GM18867 (cell line): Measurements from ENCODE around the gene CACNB3.

ENCODE experiments used
- ATAC-seq: cut with Tn5 transposase; IDR thresholded peaks from one replicate; pipeline ENCODE4 v1.9.1; 2021; ENCODE audit warnings: mild to moderate bottlenecking, moderate library complexity; ENCODE audit not compliant: unreplicated experiment

Gene CACNB3

GRCh38 chr12:48817873-48818830 lies at the start of gene CACNB3:
Gene CACNB3, plus strand, starts transcription at chr12:48818496. Its CDS starts 434 bp downstream, at chr12:48818930.
- ATAC-seq = peak; percentile 43

DNA sequence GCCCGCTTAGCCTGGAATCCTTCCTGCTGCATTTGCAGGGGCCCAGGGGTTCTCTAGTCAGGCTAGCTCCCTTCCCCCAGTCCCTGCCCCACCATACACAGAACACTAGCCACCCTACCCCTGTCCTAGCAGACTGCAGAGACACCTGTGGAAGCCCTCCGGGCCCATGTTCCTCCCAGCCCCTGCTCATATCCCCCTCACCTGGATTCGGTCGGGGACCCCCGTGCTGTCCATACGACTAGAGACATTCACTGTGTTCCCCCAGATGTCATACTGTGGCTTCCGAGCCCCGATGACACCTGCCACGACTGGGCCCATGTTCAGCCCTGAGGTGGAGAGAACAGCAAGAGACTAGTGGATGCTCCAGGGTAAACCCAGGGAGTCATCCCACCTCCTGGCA lies 49.6 kb upstream of the CACNB3 start:
- no peak for ATAC-seq

- no peak for ATAC-seq
Measured at GRCh38 chr12:48770756-48771155, 47.5 kb upstream of the CACNB3 start.

GRCh38 chr12:48771588-48772112 lies 46.6 kb upstream of the CACNB3 start:
- ATAC-seq = no peak

GRCh38 chr12:48773686-48774085 lies 44.6 kb upstream of the CACNB3 start:
- ATAC-seq = no peak

DNA sequence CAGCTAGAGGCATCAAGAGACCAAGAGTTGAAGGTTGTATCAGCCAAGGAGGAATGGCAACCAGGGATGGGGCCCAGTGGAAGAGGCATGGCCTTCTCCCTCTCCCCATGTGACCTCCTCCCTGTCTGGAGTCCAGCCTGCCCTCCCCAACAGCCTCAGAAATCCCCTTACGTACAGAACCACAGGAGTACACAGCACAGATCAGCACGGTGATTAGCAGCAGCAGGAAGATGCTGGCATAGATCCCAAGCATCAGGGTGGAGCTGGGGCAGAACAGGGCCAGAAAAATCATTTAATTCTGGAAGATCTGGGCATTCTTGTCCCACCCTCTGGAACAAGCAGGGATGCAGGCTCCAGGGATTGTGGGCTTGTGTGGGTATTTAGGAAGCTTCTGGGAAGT lies 43.8 kb upstream of the CACNB3 start:
- no peak for ATAC-seq

GRCh38 chr12:48775299-48775698 lies 43.0 kb upstream of the CACNB3 start:
- no peak for ATAC-seq

DNA sequence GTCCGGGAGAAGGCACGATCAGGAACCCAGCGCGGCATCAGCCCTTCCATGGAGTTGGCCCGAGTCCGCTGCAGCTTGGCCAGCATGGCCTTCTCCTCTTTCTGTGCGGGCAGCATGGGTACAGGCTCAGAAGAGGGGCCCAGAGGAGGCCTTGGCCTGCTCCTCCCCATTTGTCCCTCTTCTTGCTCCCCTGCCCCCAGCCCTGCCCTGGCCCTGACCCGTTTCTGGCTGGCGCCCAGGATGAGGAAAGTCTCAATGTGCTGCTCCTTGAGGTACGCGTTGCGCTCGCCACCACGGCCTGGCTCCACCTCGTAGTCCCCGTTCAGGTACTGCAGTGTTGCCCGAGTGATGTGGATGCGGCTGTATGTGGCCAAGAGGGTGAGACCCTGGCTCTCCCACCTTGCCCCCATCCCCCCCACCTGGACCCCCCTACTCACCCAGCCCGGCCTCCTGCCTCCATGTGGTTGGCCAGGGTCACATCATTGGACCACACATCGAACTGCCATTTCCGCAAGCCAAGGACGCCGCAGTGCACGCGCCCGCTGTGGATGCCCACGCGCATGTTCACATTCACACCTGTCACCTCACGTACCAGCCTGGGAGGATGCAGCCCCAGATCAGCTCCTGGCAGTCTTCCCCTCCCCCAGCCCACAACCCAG lies 42.2 kb upstream of the CACNB3 start:
- ATAC-seq = no peak

DNA sequence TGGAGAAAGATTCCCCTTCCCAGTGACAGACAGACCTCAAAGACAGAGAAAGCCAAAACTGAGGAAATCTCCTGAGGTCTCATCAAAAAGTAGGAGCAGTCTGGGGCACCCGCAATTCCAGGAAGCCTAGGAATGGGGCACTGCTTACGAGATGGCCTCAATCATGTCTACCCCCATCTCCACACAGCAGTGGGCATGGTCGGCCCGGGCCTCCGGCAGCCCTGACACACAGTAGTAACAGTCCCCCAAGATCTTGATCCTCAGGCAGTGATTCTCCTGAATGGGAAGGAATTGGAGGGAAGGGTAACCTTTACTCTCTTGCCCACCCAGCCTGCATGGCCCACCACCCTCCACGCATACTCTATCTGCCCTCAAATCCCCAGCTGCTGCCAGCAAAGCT lies 41.3 kb upstream of the CACNB3 start:
- ATAC-seq = no peak

- ATAC-seq = no peak
Measured at GRCh38 chr12:48777501-48778400, 40.5 kb upstream of the CACNB3 start.

- ATAC-seq = no peak
Measured at GRCh38 chr12:48779869-48780268, 38.4 kb upstream of the CACNB3 start.

GRCh38 chr12:48780381-48781025 lies 37.8 kb upstream of the CACNB3 start:
- no peak for ATAC-seq

GRCh38 chr12:48781750-48782456 lies 36.4 kb upstream of the CACNB3 start:
- ATAC-seq = no peak

GRCh38 chr12:48782457-48783395 lies 35.6 kb upstream of the CACNB3 start:
- no peak for ATAC-seq

DNA sequence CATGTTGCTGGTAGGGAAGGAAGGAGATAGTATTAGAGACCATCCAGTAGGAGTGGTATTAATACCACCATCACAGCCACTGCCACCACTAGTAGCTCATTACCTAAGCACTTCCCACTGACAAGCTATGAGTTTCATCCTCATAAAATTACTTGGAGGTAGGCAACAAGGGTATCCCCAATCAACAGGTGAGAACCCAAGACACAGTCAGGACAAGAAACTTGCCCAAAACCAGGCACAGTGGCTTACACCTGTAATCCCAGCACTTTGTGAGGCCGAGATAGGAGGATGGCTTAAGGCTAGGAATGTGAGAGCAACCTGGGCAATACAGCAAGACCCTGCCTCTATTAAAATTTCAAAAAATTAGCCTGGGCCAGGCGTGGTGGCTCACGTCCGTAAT lies 34.9 kb upstream of the CACNB3 start:
- ATAC-seq = no peak

DNA sequence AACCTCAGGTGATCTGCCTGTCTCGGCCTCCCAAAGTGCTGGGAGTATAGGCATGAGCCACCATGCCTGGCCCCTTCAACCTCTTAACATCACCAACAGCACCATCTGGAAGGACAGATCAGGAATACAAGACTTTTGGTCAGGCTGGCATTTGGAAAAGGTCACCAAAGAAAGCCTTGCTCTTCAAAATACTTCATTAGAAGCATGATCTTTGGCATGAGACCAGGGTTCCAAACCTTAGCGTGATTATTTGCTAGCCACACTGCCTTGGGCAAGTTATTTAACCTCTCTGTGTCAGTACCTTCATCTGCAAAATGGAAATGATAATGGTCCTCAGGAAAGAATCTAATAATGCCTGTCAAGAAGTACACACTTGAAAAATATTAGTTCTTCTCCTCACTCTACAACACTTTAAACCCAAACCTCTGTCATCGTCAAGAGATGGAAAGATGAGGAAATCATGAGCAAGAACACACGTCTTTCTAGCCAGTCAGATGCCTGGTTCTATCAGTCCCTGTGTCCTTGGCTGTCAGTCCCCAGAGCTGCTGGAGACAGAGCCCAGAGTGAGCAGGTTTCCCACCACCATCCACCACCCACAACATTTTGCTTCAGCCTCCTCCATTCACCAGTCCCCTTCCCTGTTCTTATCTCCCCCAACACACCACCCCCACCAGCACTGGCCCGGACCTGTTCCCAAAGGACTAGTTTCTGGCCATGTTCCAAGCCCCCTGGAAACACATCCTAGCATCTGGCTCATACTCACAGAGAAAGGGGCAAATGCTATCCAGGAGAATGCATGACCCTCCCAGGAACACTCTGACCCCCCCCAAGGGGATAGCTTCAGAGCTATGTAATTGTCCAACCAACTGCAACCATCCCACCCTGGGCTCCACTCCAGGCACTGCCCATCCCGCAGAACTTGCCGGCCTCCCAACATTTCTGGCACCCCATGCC lies 31.4 kb upstream of the CACNB3 start:
- ATAC-seq = no peak

GRCh38 chr12:48787791-48788523 lies 30.3 kb upstream of the CACNB3 start:
- no peak for ATAC-seq
